HepG2 (cell line): ENCODE data around the gene NCKAP1. TPM values are rescaled to one million over a fixed set of nuclear protein-coding genes. Genes with fewer than 3 reads are reported as not detected.

Source experiments
- ATAC-seq: fragments of 200-7000 bp; cut with Tn5 transposase; 3 replicates; pipeline ENCODE4 v1.9.1; 2020; ENCODE audit warnings: mild to moderate bottlenecking, moderate library complexity
- BruUV-seq: library from RNA; stranded (reverse); fragments of 400-500 nt; replicated peaks from 2 replicates; lab custom pipeline; 2021; lab: Mats Ljungman, UMichigan
- CTCF ChIA-PET: fragments of 300-600 bp; formaldehyde crosslinking; extraction: SDS; loops from one replicate; lab custom pipeline; 2021; ENCODE audit warnings: low total read pairs, inconsistent platforms, low intra/inter-chr PET ratio; lab: Yijun Ruan, JAX
- POLR2A ChIA-PET: fragments of 350-600 bp; sonication (Branson Sonifier 250); formaldehyde crosslinking; loops from one replicate; lab custom pipeline; 2020; ENCODE audit warnings: antibody characterized with exemption, inconsistent platforms; lab: Yijun Ruan, JAX
- DNase-seq: peaks from one replicate; pipeline ENCODE4 v3.0.0-alpha.2; 2015; ENCODE audit warnings: low spot score
- FAIRE-seq: peaks from 3 replicates; lab custom pipeline; 2011; peaks lifted over from hg19 to GRCh38; lab: Jason Lieb, UNC
- H2AFZ ChIP-seq: one replicate; pipeline ENCODE4 v1.6.1; 2011; ENCODE audit warnings: low read length, inconsistent platforms
- H3K27ac ChIP-seq: fragments of 300-600 bp; 3 replicates; pipeline ENCODE4 v1.8.0; 2011; ENCODE audit warnings: mixed run types, mild to moderate bottlenecking, mixed read lengths, low read length, inconsistent platforms; ENCODE audit not compliant: insufficient read depth; ENCODE audit errors: extremely low read length
- H3K27me3 ChIP-seq, 2 experiments: fragments of 200-600 bp in 1 of 2; 2 replicates in 1 of 2; 3 replicates in 1 of 2; pipeline versions ENCODE4 v1.6.0 to v1.8.0; 2011; ENCODE audit warnings: low read length in 2 of 2, mild to moderate bottlenecking in 2 of 2, moderate library complexity in 2 of 2, inconsistent platforms in 1 of 2; ENCODE audit not compliant: insufficient read depth in 2 of 2, control insufficient read depth in 1 of 2
- H3K36me3 ChIP-seq, 2 experiments: fragments of 200-600 bp in 1 of 2; replicated peaks in 1 of 2; 2 replicates in 1 of 2; 3 replicates in 1 of 2; pipeline versions ENCODE4 v1.5.1 to v1.8.0; 2011; ENCODE audit warnings: low read length in 2 of 2, inconsistent platforms in 1 of 2; ENCODE audit not compliant: insufficient read depth in 2 of 2, control insufficient read depth in 1 of 2
- H3K4me1 ChIP-seq: 2 replicates; pipeline ENCODE4 v1.5.1; 2012; ENCODE audit warnings: low read length, inconsistent platforms; ENCODE audit not compliant: insufficient read depth
- H3K4me2 ChIP-seq: 2 replicates; pipeline ENCODE4 v1.6.0; 2011; ENCODE audit warnings: low read depth, low read length, inconsistent platforms
- H3K4me3 ChIP-seq, 3 experiments: fragments of 200-600 bp in 1 of 3; sonication (generic), shearing (Covaris generic) in 1 of 3; replicated peaks in 1 of 3; 2 replicates each; pipeline ENCODE4 v1.5.1; 2011 to 2016; ENCODE audit warnings: low read length in 3 of 3, inconsistent platforms in 2 of 3, low read depth in 2 of 3, mild to moderate bottlenecking in 2 of 3, control low read depth in 1 of 3, mixed read lengths in 1 of 3; ENCODE audit not compliant: insufficient read depth in 1 of 3
- H3K79me2 ChIP-seq: one replicate; pipeline ENCODE4 v1.6.1; 2011; ENCODE audit warnings: low read length, inconsistent platforms; ENCODE audit not compliant: insufficient read depth
- H3K9ac ChIP-seq: 2 replicates; pipeline ENCODE4 v1.6.0; 2011; ENCODE audit warnings: mild to moderate bottlenecking, low read depth, low read length, inconsistent platforms; ENCODE audit not compliant: insufficient read depth
- H3K9me3 ChIP-seq: 2 replicates; pipeline ENCODE4 v1.5.1; 2012; ENCODE audit warnings: mild to moderate bottlenecking, low read length
- H4K20me1 ChIP-seq: 2 replicates; pipeline ENCODE4 v1.6.0; 2011; ENCODE audit warnings: inconsistent platforms, mild to moderate bottlenecking, low read length, moderate library complexity; ENCODE audit not compliant: insufficient read depth
- ISL2 ChIP-seq: sonication (generic); formaldehyde crosslinking; IDR thresholded peaks from 2 replicates; pipeline ENCODE4 v1.5.0; 2020; ENCODE audit warnings: missing genetic modification reagents
- MAFK ChIP-seq, 2 experiments: IDR thresholded peaks in 1 of 2; conservative IDR thresholded peaks in 1 of 2; 2 replicates each; pipeline ENCODE4 v1.6.1; 2011; ENCODE audit warnings: improper control_type of control experiment in 2 of 2, low read length in 2 of 2
- NFE2L1 ChIP-seq: sonication (generic); formaldehyde crosslinking; IDR thresholded peaks from 2 replicates; pipeline ENCODE4 v1.4.0; 2020; ENCODE audit warnings: missing genetic modification reagents, mild to moderate bottlenecking, borderline replicate concordance
- ZNF724P ChIP-seq: sonication (generic); formaldehyde crosslinking; IDR thresholded peaks from 2 replicates; pipeline ENCODE4 v1.8.0; 2022; ENCODE audit warnings: missing genetic modification reagents, borderline replicate concordance
- WGBS: methylation state at CpG from one replicate; pipeline ENCODE4 v1.1.6; 2017; ENCODE audit warnings: low lambda C conversion rate; 5-methylcytosine and 5-hydroxymethylcytosine counted together
- in situ Hi-C: cut with HindIII; loops from 2 replicates; pipeline ENCODE4 v1.10.0; 2017; ENCODE audit warnings: low pct_unique_long_range_greater_than_20kb; ENCODE audit not compliant: extremely low pct_ligation_motif_present
- intact Hi-C: fragments of 100-400 bp; cut with micrococcal nuclease; formaldehyde crosslinking; loops from one replicate; pipeline ENCODE4 v1.10.0; 2022; ENCODE audit not compliant: unreplicated experiment
- polyA plus RNA-seq, 8 experiments: library from polyadenylated mRNA; depleted of rRNA in 3 of 8; stranded (reverse) in 7 of 8; unstranded in 1 of 8; fragments of >200 nt; fragmentation: Illumina TruSeq in 4 of 8; extraction: Trizol in 4 of 8; gene quantifications; 2 replicates each; pipeline versions ENCODE4 v1.2.1 to v1.2.3, GENCODE V29; 2011 to 2016; ENCODE audit warnings: low read depth in 4 of 8, missing spikeins in 1 of 8, mixed read lengths in 1 of 8; ENCODE audit not compliant: insufficient read depth in 1 of 8
- total RNA-seq, 5 experiments: library from RNA; depleted of rRNA; stranded (reverse); fragments of >200 nt; fragmentation: Illumina TruSeq; extraction: Trizol; gene quantifications; 2 replicates each; pipeline ENCODE4 v1.2.3, GENCODE V29; 2016; ENCODE audit warnings: low read depth in 1 of 5
- TF ChIP-seq, protein P1 (sequence below), 2 experiments: IDR thresholded peaks; 2 replicates each; pipeline ENCODE4 v1.6.1; 2011 to 2012; ENCODE audit warnings: low read length in 2 of 2, borderline replicate concordance in 1 of 2, low read depth in 1 of 2, mild to moderate bottlenecking in 1 of 2, moderate library complexity in 1 of 2
- TF ChIP-seq, protein P2 (sequence below): sonication (generic); formaldehyde crosslinking; IDR thresholded peaks from 2 replicates; pipeline ENCODE4 v1.8.1; 2023; ENCODE audit warnings: mild to moderate bottlenecking, moderate library complexity, missing genetic modification reagents

The NCKAP1 gene
- total and polyA plus RNA-seq, 2 of the 13 experiments (the other 11 are each of a cell fraction or from before 2014, with no cell fraction given), result 72.1 to 96.3 TPM

DNA sequence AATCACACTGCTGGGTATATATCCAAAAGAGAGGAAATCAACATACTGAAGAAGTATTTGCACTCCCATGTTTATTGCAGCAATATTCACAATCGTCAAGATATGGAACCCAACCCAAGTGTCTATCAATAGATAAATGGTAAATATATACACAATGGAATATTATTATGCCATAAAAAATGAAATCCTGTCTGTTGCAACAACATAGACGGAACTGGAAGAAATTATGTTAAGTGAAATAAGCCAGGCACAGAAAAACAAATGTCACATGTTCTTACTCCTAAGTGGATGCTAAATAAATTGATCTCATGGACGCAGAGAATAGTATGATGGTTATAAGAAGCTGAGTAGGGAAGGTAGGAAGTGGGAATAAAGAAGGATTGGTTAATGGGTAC is 65.7 kb downstream of the NCKAP1 start:
- no peak for FAIRE-seq
- POLR2A ChIA-PET, result no interaction called here
- no peaks in the 10 kb centered on the region for H4K20me1 ChIP-seq
- no peak overlapping the region for H3K4me3 ChIP-seq
- in situ Hi-C loops, result no loop called here
- no TSS peak for BruUV-seq
- TF ChIP-seq, protein P1, sequence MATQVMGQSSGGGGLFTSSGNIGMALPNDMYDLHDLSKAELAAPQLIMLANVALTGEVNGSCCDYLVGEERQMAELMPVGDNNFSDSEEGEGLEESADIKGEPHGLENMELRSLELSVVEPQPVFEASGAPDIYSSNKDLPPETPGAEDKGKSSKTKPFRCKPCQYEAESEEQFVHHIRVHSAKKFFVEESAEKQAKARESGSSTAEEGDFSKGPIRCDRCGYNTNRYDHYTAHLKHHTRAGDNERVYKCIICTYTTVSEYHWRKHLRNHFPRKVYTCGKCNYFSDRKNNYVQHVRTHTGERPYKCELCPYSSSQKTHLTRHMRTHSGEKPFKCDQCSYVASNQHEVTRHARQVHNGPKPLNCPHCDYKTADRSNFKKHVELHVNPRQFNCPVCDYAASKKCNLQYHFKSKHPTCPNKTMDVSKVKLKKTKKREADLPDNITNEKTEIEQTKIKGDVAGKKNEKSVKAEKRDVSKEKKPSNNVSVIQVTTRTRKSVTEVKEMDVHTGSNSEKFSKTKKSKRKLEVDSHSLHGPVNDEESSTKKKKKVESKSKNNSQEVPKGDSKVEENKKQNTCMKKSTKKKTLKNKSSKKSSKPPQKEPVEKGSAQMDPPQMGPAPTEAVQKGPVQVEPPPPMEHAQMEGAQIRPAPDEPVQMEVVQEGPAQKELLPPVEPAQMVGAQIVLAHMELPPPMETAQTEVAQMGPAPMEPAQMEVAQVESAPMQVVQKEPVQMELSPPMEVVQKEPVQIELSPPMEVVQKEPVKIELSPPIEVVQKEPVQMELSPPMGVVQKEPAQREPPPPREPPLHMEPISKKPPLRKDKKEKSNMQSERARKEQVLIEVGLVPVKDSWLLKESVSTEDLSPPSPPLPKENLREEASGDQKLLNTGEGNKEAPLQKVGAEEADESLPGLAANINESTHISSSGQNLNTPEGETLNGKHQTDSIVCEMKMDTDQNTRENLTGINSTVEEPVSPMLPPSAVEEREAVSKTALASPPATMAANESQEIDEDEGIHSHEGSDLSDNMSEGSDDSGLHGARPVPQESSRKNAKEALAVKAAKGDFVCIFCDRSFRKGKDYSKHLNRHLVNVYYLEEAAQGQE (IDR thresholded peaks at IDR 0.05; ENCODE audit: borderline replicate concordance in 1 of 2, low read depth in 1 of 2, low read length in 2 of 2), result no peak
- TF ChIP-seq ISL2 (CRISPR knock-in tag) (no peak), MAFK (conservative IDR thresholded peaks at IDR 0.05 in 1 of 2, IDR thresholded peaks at IDR 0.05 in 1 of 2; ENCODE audit: low read length in 2 of 2) (no peak), NFE2L1 (CRISPR knock-in tag) (no peak), ZNF724P (CRISPR knock-in tag) (no peak)
- TF ChIP-seq, protein P2, sequence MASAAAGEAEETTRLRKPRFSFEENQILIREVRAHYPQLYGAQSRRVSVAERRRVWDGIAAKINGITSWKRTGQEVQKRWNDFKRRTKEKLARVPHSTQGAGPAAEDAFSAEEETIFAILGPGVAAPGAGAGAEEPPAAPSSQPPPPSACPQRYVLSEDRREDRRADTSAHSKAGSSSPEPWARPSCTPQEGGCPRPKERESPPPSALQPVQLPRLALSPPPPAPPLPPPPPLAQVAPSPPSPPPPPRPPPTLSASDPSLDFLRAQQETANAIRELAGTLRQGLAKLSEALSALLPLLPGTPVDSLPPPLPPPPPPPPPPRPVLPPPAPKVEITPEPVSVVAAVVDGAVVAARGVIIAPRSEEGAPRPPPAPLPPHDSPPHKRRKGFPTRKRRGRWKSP, result no peak
- TF ChIP-seq, all 625 proteins: peak for 0
- Histone ChIP-seq H3K36me3 (peaks cover 9 to 38% of the 10 kb centered on the region in 2 experiments), H3K9me3 (no peaks in the 10 kb centered on the region), H3K27me3 (no peaks in the 10 kb centered on the region), H3K4me1 (peaks cover 23% of the 10 kb centered on the region), H2AFZ (no peak overlapping the region), H3K79me2 (peaks cover 3% of the 10 kb centered on the region), H3K4me2 (no peak overlapping the region), H3K27ac (peak overlapping the region; percentile 52), H3K9ac (no peak overlapping the region)
- no peak for DNase-seq
- WGBS, result over 99% methylated on average over 3 of the region's 3 CpGs
- intact Hi-C loops, result loop anchor here (10.0 kb wide), 1 partner anchor 788 kb away; no protein-coding TSS in a partner anchor
- no peak for ATAC-seq
- CTCF ChIA-PET, result no interaction called here
